SU-DHL-6 (cell line): ENCODE data around the gene EVA1C.

Experiments used
- EZH2phosphoT487 ChIP-seq: fragments of 200-600 bp; sonication (generic), shearing (Covaris generic); conservative IDR thresholded peaks from 2 replicates; pipeline ENCODE4 v1.6.1; 2018; ENCODE audit warnings: mild to moderate bottlenecking, antibody characterized with exemption, low read length, moderate library complexity, mixed read lengths
- TF ChIP-seq, protein P1 (sequence below): fragments of 200-600 bp; sonication (generic); IDR thresholded peaks from one replicate; pipeline ENCODE4 v1.5.1; 2017; ENCODE audit warnings: antibody characterized with exemption, mild to moderate bottlenecking, low read length, moderate library complexity; ENCODE audit not compliant: insufficient read depth, poor library complexity, severe bottlenecking

DNA sequence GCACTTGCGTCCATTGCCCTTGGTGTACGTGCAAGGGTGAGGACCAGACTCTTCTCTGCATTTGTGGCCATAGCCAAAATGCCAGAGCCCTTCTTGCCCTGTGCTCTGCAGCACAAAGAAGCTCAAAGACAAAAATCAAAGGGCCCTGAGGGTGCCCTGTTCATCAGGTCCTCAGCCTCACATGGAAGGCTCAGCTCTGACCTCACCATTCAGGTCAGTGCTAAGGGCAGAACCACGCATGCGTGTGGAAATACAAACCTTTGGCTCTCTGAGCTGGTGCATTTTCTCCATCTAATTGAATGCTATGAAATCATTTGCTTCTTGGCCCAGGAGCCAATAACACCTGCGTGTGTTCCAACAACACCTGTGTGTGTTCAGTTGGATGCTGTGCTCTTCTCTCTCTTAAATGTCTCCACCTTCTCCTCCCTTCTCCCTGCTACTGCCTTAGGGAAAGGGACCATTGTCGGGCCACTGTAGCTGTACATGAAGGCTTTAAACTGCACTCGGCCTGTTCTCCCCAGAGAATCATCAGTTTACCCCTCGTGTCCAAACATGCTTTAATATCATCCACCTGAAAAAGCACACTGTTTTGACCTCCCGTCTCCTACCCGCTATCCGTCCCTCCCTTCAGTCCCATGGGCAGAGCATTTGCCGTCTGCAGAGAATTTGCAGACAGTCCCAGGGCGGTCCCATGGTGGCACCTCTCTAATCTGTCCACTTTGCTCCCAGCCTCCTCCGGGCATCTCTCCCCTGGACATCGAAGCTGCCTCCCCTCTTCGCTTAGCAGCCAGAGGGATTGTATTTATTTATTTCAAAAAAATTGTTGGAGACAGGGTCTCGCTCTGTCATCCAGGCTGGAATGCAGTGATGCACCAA, 60.6 kb downstream of the EVA1C start:
- TF ChIP-seq, protein P1, sequence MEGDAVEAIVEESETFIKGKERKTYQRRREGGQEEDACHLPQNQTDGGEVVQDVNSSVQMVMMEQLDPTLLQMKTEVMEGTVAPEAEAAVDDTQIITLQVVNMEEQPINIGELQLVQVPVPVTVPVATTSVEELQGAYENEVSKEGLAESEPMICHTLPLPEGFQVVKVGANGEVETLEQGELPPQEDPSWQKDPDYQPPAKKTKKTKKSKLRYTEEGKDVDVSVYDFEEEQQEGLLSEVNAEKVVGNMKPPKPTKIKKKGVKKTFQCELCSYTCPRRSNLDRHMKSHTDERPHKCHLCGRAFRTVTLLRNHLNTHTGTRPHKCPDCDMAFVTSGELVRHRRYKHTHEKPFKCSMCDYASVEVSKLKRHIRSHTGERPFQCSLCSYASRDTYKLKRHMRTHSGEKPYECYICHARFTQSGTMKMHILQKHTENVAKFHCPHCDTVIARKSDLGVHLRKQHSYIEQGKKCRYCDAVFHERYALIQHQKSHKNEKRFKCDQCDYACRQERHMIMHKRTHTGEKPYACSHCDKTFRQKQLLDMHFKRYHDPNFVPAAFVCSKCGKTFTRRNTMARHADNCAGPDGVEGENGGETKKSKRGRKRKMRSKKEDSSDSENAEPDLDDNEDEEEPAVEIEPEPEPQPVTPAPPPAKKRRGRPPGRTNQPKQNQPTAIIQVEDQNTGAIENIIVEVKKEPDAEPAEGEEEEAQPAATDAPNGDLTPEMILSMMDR: no peak
- TF ChIP-seq EZH2phosphoT487: no peak
